H9 (cell line): ENCODE results near the gene DND1. TPM values are rescaled to one million over a fixed set of nuclear protein-coding genes. Genes with fewer than 3 reads are reported as not detected.

Experiments used
- DNase-seq: peaks from one replicate; pipeline ENCODE4 v3.0.0-alpha.2; 2017
- H2AFZ ChIP-seq: one replicate; pipeline ENCODE4 v1.6.1; 2013; ENCODE audit warnings: mild to moderate bottlenecking, low read length, control low read depth, moderate library complexity
- H2AK5ac ChIP-seq: 2 replicates; pipeline ENCODE4 v1.6.1; 2013; ENCODE audit warnings: low read length, control low read depth, mixed read lengths; ENCODE audit not compliant: insufficient read length
- H2BK120ac ChIP-seq: one replicate; pipeline ENCODE4 v1.6.1; 2013; ENCODE audit warnings: low read depth, mild to moderate bottlenecking, low read length, control low read depth, inconsistent platforms; ENCODE audit not compliant: poor library complexity, severe bottlenecking
- H2BK12ac ChIP-seq: 2 replicates; pipeline ENCODE4 v1.6.1; 2013; ENCODE audit warnings: low read length, control low read depth, mixed read lengths, low read depth; ENCODE audit not compliant: insufficient read length
- H2BK15ac ChIP-seq: 2 replicates; pipeline ENCODE4 v1.6.1; 2013; ENCODE audit warnings: low read depth, low read length, control low read depth
- H2BK20ac ChIP-seq: one replicate; pipeline ENCODE4 v1.6.1; 2013; ENCODE audit warnings: low read depth, mild to moderate bottlenecking, low read length, control low read depth, inconsistent platforms; ENCODE audit not compliant: poor library complexity, severe bottlenecking
- H2BK5ac ChIP-seq: 2 replicates; pipeline ENCODE4 v1.6.1; 2013; ENCODE audit warnings: low read length, control low read depth, mixed read lengths; ENCODE audit not compliant: insufficient read length
- H3K14ac ChIP-seq: 2 replicates; pipeline ENCODE4 v1.6.1; 2013; ENCODE audit warnings: low read length, control low read depth; ENCODE audit not compliant: insufficient read depth
- H3K18ac ChIP-seq: 2 replicates; pipeline ENCODE4 v1.6.1; 2013; ENCODE audit warnings: low read depth, mild to moderate bottlenecking, mixed read lengths, low read length, control low read depth; ENCODE audit not compliant: insufficient read length
- H3K23ac ChIP-seq: 2 replicates; pipeline ENCODE4 v1.6.1; 2013; ENCODE audit warnings: low read length, control low read depth, mixed read lengths, low read depth; ENCODE audit not compliant: insufficient read length
- H3K23me2 ChIP-seq: 2 replicates; pipeline ENCODE4 v1.6.1; 2013; ENCODE audit warnings: low read depth, mild to moderate bottlenecking, mixed read lengths, low read length, control low read depth; ENCODE audit not compliant: insufficient read length, poor library complexity, severe bottlenecking
- H3K27ac ChIP-seq: 2 replicates; pipeline ENCODE4 v1.5.1; 2013; ENCODE audit warnings: low read length, control low read depth, mixed read lengths, low read depth; ENCODE audit not compliant: insufficient read length
- H3K27me3 ChIP-seq: 2 replicates; pipeline ENCODE4 v1.6.1; 2013; ENCODE audit warnings: low read length, control low read depth, inconsistent platforms; ENCODE audit not compliant: insufficient read depth
- H3K4ac ChIP-seq: 2 replicates; pipeline ENCODE4 v1.6.1; 2013; ENCODE audit warnings: low read depth, mild to moderate bottlenecking, control low read depth, inconsistent platforms, low read length, moderate library complexity
- H3K4me1 ChIP-seq: 2 replicates; pipeline ENCODE4 v1.6.1; 2013; ENCODE audit warnings: low read length, control low read depth, inconsistent platforms; ENCODE audit not compliant: insufficient read depth
- H3K4me2 ChIP-seq: 2 replicates; pipeline ENCODE4 v1.6.1; 2013; ENCODE audit warnings: low read length, control low read depth, mixed read lengths; ENCODE audit not compliant: insufficient read length, insufficient read depth
- H3K56ac ChIP-seq: 2 replicates; pipeline ENCODE4 v1.6.1; 2013; ENCODE audit warnings: low read depth, mild to moderate bottlenecking, mixed read lengths, low read length, control low read depth; ENCODE audit not compliant: insufficient read length
- H3K79me1 ChIP-seq: 2 replicates; pipeline ENCODE4 v1.6.1; 2013; ENCODE audit warnings: low read depth, mild to moderate bottlenecking, moderate library complexity, low read length, control low read depth, inconsistent platforms; ENCODE audit not compliant: insufficient read depth, poor library complexity, severe bottlenecking
- H3K79me2 ChIP-seq: 2 replicates; pipeline ENCODE4 v1.6.1; 2013; ENCODE audit warnings: low read length, control low read depth, inconsistent platforms; ENCODE audit not compliant: insufficient read depth
- H3K9ac ChIP-seq: 2 replicates; pipeline ENCODE4 v1.6.1; 2013; ENCODE audit warnings: low read length, control low read depth, mixed read lengths; ENCODE audit not compliant: insufficient read length; ENCODE audit errors: extremely low read depth
- H3K9me3 ChIP-seq: one replicate; pipeline ENCODE4 v1.6.1; 2013; ENCODE audit warnings: low read depth, low read length, inconsistent platforms; ENCODE audit not compliant: control insufficient read depth
- H3T11ph ChIP-seq: one replicate; pipeline ENCODE4 v1.6.1; 2013; ENCODE audit warnings: mild to moderate bottlenecking, low read length, control low read depth, inconsistent platforms
- H4K20me1 ChIP-seq: one replicate; pipeline ENCODE4 v1.6.1; 2013; ENCODE audit not compliant: control insufficient read depth, insufficient read length, insufficient read depth
- H4K5ac ChIP-seq: 2 replicates; pipeline ENCODE4 v1.6.1; 2013; ENCODE audit warnings: low read depth, mild to moderate bottlenecking, mixed read lengths, low read length, control low read depth; ENCODE audit not compliant: insufficient read length
- H4K8ac ChIP-seq: replicated peaks from 2 replicates; pipeline ENCODE4 v1.6.1; 2013; ENCODE audit warnings: low read length, control low read depth, mixed read lengths, low read depth; ENCODE audit not compliant: insufficient read length
- H4K91ac ChIP-seq: 2 replicates; pipeline ENCODE4 v1.6.1; 2013; ENCODE audit warnings: low read depth, mild to moderate bottlenecking, moderate library complexity, mixed read lengths, low read length, control low read depth; ENCODE audit not compliant: insufficient read length
- H3K27ac Mint-ChIP-seq, 3 experiments: 2 replicates in 2 of 3; 3 replicates in 1 of 3; pipeline ENCODE4 v1.8.0; 2020 to 2021; ENCODE audit warnings: mixed read lengths in 3 of 3, mild to moderate bottlenecking in 1 of 3, moderate library complexity in 1 of 3
- H3K27me3 Mint-ChIP-seq: 2 replicates; pipeline ENCODE4 v1.8.0; 2021; ENCODE audit warnings: low read depth, mild to moderate bottlenecking, moderate library complexity, mixed read lengths
- H3K36me3 Mint-ChIP-seq, 3 experiments: 2 replicates in 2 of 3; 3 replicates in 1 of 3; pipeline ENCODE4 v1.8.0; 2020 to 2021; ENCODE audit warnings: low read depth in 3 of 3, mixed read lengths in 3 of 3; ENCODE audit not compliant: insufficient read depth in 1 of 3
- H3K4me1 Mint-ChIP-seq, 2 experiments: 2 replicates each; pipeline ENCODE4 v1.8.0; 2020; ENCODE audit warnings: mixed read lengths in 2 of 2
- H3K4me3 Mint-ChIP-seq, 2 experiments: 2 replicates in 1 of 2; 3 replicates in 1 of 2; pipeline ENCODE4 v1.8.0; 2020 to 2021; ENCODE audit warnings: mild to moderate bottlenecking in 2 of 2, mixed read lengths in 2 of 2, moderate library complexity in 1 of 2
- H3K9me3 Mint-ChIP-seq, 2 experiments: 2 replicates in 1 of 2; 3 replicates in 1 of 2; pipeline ENCODE4 v1.8.0; 2020; ENCODE audit warnings: mild to moderate bottlenecking in 2 of 2, mixed read lengths in 2 of 2, moderate library complexity in 1 of 2
- CTCF ChIP-seq: fragments of 200-600 bp; sonication (generic); conservative IDR thresholded peaks from 3 replicates; pipeline ENCODE4 v1.8.0; 2021; ENCODE audit warnings: antibody characterized with exemption, mild to moderate bottlenecking
- WGBS: extraction: QIAGEN DNeasy Blood & Tissue Kit; methylation state at CpG from one replicate; pipeline ENCODE4 v1.1.7; 2013; ENCODE audit warnings: missing lambda C conversion rate, low lambda C conversion rate, mixed read lengths; ENCODE audit not compliant: insufficient read length; ENCODE audit errors: extremely low coverage; 5-methylcytosine and 5-hydroxymethylcytosine counted together
- total RNA-seq: library from RNA; stranded (reverse); gene quantifications from 2 replicates; pipeline ENCODE4 v1.2.1, GENCODE V29; 2021

Gene DND1
- total RNA-seq, 1 experiment from 2014 or later: 2.4 TPM

- no peak for TF ChIP-seq CTCF
- Histone ChIP-seq H4K5ac (no peak within 1 kb of the TSS), H3K27ac (no peak within 1 kb of the TSS), H3K4ac (no peak within 1 kb of the TSS), H2BK15ac (no peak within 1 kb of the TSS), H4K91ac (no peak within 1 kb of the TSS), H2AFZ (no peak within 1 kb of the TSS), H2AK5ac (no peak within 1 kb of the TSS), H2BK20ac (no peak within 1 kb of the TSS), H3K23ac (no peak within 1 kb of the TSS), H2BK5ac (no peak within 1 kb of the TSS), H3K18ac (no peak within 1 kb of the TSS), H3K79me2 (no peaks in the 10 kb centered on the region), H3K4me1 (no peaks in the 10 kb centered on the region), H2BK12ac (no peak within 1 kb of the TSS), H4K8ac (no peak within 1 kb of the TSS), H3K14ac (no peak within 1 kb of the TSS), H3K23me2 (no peaks in the 10 kb centered on the region), H3T11ph (no peak within 1 kb of the TSS), H3K9ac (no peak within 1 kb of the TSS), H3K56ac (no peak within 1 kb of the TSS), H3K4me2 (no peak within 1 kb of the TSS), H3K79me1 (no peaks in the 10 kb centered on the region), H3K27me3 (no peaks in the 10 kb centered on the region), H3K9me3 (peaks cover 14% of the 10 kb centered on the region), H4K20me1 (no peaks in the 10 kb centered on the region), H2BK120ac (no peak within 1 kb of the TSS)
- peaks cover 2 to 7% (median 2%) of the 10 kb centered on the region in 3 experiments; a peak in 6 of 7 replicates for H3K36me3 Mint-ChIP-seq
- no peak for DNase-seq
- peaks cover 6% of the 10 kb centered on the region in 2 experiments for H3K4me1 Mint-ChIP-seq
- no CpG with 5 or more reads among the region's 16 CpGs for WGBS
- H3K27ac Mint-ChIP-seq: no peak within 1 kb of the TSS
- H3K9me3 Mint-ChIP-seq: peaks cover 25 to 30% of the 10 kb centered on the region in 2 experiments
- peaks cover 7% of the 10 kb centered on the region for H3K27me3 Mint-ChIP-seq
- no peak within 1 kb of the TSS for H3K4me3 Mint-ChIP-seq
These were observed 40.3 kb downstream of the DND1 start, which contains the start of gene CD14 for GRCh38 chr5:140633021-140633471. CD14 (minus strand) TSS chr5:140633175; CDS start chr5:140633071, 104 bp downstream.
